Fibroblast of skin of left quadriceps (primary cell): ENCODE measurements around the gene NANOS3.

Experiments used
- DNase-seq, 2 experiments: peaks; one replicate each; pipeline ENCODE4 v3.0.0-alpha.2; 2013; ENCODE audit warnings: low read depth in 2 of 2

The NANOS3 gene

DNA sequence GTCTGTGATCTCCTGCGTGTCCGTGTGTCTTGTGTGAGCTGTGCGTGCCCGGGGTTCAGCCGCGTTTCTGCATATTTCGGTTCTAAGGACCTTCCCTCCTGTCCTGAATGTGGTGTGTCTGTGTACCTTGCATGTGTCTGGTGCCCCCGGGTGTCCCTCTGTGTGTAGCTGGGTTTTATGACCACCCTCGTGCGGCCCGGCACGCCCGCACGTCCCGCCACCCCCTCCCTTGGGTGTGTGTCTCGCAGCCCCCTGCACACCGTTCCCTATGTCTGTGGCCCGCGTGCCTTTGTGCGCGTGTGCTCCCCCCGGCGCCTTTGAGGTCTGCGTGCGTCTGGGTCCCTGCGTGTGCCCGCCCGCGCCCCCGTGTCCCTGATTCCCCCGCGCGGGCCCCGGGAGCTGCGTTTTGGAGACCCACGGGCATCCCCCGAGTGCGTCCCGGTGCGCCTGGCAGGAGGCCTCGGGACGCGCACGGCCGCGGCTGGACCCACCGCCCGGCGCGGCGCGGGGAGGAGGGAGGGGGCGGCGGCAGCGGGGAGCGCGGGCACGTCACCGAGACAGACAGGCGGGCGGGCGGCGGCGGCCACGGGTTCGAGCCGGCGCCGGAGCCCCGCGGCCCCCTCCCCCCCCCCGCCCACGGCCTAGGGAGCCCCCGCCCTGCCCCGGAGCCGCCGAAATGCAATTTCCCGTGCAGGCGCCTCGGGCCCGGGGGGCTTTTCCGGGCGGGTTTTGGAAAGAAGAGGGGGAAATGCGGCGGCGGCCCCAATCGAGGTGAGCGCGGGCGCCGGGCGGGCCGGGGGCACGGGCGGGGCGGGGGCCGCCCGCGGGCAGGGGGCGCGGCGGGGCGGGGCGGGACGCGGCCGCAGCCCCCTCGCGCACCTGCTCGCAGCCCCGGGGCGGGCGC is 12.0 kb upstream of the NANOS3 start:
- no peak for DNase-seq

DNA sequence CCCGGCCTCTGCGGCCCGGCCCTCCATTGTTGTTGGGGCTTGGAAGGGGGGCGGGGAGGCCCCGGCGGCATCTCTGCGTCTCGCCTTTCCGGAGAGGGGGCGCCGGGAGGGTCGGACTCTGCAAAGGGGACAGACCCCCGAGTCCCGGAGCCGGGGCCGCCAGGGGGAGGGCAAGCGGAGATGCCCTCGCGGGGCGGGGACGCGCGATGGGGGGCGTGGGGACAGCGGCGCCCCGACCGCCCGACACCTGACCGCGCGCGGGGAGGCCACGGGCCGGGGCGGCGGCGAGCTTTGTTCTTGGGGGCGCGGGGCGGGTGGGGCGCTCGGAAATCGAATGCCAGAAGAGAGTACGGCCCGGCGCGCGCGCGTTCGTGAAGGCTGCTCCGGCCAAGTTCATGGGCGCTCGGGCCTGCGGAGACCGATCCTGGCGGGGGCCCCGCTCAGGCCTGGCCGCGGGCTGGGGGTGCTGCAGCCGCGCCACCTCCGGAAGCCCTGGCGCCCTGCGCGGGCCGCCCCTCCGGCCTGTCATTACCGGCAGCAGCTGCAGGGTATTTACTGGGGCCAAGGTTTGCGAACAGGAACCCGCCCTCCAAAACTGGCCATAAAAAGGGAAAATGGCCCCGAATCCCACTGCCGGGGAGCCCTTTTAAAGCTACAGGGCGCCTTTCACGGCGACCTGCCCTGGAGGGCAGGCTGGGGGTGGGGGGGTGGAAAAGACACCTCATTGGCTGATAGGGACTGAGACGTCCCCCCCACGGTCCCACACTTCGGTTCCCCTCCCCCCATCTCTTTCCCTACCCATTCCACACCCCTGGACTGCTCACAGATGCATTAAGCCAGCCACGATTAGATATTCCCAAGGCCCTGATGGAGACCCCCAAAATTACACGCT is 11.1 kb upstream of the NANOS3 start:
- DNase-seq: no peak

DNA sequence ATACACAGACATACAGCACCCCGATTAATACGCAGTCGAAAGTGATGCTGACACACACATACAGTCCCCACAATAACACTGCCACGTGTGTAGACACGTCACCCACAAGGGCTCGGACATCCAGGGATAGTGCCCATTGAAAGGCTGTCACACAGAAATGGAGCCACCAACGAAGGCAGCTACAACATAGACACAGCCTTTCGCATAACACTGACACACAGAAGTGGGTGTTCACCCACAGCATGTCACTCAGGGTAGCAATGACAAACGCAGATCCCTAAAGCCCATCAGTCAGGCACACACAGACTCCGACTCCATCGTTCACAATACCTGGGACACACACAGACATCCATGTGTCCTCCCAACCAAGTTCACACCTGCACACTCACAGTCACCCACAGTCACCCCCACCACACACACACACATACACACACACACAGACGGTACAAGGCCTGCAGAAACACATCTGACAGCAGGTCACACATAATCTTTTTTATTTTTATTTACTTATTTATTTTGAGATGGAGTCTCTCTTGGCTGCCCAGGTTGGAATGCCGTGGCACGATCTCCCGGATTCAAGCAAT is 10.4 kb upstream of the NANOS3 start:
- no peak for DNase-seq

DNA sequence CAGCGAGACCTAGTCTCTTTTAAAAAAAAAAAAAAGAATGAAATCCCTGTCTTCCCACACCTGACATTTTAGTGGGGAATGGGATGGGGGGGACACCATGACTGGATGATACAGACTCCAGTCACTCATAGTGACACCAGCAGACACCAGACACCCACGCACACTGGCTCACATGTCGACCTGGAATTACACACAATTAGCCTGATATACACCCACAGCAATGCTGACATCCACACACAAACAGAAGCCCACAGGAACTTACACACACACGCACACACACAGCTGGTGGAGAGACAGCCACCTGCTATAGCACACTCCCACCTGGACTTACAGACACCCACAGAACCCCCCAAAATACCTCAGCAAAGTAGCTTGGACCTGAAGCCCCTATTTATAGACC is 8.3 kb upstream of the NANOS3 start:
- no peak for DNase-seq

DNA sequence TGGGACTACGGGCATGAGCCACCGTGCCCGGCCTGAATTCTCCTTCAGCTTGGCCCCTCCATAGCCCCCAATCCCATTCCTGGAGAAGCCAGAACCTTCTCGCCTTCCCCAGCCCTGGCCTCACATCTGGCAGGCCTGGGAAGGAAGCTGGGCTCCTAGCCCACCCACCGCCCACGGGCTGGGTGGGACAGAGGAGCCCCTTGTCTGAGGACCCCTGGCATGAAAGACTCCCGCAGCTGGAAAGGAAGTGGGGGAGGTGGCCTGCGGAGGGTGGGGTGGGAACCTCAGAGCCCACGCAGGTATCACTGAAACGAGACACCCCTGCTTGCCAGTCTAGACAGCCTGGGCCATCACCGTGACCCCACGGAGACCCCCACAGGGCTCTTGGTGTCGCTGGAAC is 7.7 kb upstream of the NANOS3 start:
- DNase-seq: no peak

DNA sequence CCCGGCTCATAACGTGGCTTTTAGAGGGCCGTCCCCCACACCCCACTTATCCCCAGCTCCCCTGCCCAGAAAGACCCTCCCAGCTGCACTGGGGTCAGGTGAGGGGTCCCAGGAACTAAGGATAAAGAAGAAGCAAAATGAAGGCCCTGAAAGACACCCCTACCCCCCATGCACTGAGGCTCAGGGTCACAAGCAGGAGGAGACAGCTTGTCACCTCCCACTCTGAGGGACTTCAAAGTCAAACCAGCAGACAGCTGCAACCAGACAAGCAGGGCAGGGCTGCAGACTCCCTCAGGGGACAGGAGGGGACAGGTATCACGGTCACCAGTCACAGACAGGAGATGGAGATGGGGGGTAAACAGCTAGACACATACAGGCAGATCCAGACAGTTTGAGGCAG is 6.1 kb upstream of the NANOS3 start:
- DNase-seq: no peak

DNA sequence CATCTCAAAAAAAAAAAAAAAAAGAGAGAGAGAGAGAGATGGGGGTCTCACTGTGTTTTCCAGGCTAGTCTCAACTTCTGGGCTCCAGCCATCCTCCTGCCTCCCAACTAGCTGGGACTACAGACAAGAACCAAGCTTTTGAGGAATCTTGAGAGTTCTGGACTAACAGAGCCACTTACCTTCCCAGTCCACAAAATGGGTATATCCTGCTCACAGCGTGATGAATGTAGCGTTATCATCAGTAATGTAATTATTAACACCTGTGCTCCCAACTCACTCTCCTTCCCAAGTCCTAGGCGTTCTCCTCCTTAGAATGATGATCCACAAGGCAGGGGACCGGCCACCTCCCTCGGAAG is 4.6 kb upstream of the NANOS3 start:
- DNase-seq: no peak

DNA sequence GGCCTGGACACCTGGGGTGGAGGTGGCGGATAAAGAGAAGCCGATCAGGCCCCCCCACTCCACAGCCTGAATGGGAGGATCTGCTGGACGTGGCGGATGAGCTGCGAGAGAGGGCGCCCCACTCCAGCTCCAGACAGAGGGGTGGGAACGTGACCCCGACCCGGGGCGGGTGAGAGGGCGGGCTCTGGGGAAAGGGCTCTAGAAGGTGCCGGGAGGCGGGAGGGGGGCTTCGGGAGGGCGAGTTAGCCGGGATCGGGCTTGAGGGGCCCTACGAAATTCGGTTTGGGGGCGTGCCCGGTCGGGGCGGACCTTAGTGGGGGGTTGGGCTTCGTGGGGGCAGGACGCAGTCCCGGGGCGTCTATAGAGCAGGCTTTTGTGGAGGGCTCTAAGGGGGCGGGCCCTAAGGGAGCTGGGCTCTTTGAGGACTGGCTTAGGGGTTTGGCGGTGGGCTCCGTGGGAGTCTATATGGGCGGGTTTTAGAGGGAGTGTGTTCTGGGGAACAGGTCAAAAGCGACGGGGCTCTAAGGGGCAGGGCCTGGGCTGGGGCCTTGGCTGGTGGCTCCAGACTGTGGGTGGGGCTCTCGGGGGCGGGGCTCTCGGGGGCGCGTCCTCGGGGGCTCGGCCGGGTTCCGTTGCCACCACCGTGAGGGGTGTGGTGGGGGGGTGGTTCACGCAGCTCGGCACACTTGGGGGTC is 4.1 kb upstream of the NANOS3 start:
- DNase-seq: no peak

DNA sequence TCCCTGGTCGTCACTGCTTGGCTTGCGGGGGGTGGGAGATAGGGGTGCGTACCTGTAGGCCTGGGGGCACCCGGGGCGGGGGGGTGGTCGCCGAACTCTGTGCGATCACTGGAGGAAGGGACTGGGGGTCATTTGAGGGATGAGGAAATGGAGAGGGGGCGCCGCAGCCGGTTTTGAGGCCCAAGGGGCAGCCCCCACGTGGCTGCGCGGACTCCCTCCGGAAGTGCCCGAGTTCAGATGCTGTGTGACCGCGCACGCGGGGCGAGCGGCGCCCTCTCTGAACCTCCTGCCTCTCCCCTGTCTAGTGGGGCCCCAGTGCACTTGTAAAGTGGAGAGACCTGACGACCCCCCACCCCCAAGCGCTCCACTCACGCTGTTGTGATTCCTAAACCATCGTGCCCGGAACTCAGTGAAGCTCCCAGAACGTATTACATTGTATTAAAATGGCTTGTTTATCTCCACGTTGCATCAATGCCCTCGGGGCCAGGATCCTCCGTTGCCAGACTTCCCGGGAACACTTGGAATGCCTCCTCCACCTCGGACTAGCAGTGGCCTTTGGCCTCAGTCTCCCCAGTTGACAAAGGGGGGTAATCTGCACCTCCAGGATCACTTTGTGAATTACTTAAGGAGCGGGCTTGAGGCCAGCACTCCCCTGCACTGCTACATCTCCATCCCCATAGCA is 3.0 kb upstream of the NANOS3 start:
- DNase-seq: no peak

DNA sequence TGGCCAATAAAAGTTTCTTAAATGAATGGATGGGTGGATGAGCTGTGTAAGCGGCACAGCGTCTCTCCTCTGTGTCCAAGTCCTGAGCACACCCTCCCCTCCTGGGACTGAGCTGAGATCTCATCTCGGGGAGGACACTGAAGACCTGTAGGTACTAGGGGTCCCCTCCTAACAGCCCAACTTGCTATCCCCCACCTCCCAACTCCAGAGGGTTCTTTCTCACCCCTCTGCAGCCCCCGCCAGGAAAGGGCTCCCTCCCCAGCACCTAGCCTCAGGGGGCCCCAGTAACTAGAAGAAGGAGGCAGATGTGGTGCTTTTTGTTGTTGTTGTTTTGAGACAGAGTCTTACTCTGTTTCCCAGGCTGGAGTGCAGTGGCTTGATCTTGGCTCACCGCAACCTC is 1.1 kb upstream of the NANOS3 start:
- no peak for DNase-seq

DNA sequence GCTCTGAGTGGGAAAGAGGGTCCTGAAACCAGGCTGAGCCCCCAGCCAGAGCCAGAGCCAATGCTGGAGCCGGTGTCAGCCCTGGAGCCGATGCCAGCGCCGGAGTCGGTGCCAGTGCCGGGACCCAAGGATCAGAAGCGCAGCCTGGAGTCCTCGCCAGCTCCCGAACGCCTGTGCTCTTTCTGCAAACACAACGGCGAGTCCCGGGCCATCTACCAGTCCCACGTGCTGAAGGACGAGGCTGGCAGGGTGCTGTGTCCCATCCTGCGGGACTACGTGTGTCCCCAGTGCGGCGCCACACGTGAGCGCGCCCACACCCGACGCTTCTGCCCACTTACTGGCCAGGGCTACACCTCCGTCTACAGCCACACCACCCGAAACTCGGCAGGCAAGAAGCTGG is 369 bp downstream of the NANOS3 start:
- DNase-seq: no peak

DNA sequence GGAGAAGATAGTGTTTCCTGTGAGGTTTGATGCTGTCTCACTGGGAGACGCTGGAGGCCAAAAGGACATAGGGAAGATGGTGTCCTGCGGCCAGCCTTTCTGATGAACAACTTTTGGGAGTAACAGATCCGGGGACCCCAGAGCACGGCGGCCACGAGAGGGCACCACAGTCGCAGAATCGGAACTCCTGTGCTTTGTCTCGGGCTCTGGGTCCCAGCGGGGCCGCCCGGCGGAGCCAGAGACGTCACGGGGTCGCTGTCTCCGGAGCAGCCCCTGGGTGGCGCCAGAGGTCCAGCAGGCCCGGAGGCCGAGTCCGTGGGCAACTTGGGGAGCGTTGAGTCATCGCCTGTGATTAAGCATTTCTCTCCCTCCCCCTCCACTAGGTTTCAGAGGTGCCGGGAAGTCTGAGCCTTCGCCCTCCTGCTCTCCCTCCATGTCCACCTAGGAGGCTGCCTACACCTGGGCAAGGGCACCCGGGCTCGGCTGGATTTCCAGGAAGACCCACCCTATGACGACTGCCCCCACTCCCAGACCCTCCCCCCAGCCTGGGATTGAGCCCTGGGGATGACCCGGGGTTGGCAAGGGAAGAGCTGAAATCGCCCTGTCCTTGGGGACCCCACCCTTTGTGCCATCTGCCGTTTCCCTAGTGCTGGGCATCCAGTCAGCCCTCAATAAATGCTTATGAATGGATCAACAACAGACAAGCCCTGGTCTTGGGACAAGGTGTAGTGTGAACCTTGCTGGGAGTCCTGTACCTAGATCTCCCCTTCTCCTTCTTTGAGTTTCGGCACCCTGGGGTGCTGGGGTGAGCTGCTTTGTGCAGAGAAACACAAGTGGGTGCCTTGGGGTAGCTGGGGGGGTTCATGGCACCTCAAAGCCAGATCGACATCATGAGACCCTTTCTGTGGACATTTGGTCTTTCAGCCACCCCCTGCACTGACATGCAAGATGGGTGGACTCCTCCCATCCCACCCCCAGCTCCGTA is 3.4 kb downstream of the NANOS3 start:
- DNase-seq: peak; percentile 87 to 90

DNA sequence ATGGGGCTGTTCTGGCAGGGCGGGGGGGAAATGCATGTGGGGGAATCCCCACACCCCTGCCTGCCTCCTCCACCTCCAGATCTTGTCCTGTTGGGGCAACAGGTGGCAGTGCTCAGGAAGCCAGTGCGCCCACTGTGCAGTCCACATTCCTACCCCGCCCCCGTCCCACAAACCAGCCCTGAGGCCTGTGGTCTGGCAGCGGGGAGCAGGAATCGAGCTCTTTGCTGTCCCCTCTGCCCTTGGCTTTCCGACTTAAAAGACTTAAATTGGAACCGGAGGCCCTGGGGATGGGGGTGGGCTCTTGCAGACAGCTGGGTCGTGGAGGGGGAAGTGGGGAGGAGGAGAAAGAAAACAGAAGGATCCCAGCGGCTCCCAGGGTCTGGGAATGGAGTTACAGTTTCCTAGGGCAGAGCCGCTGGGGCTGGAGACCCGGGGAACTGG is 4.3 kb downstream of the NANOS3 start:
- DNase-seq: no peak

DNA sequence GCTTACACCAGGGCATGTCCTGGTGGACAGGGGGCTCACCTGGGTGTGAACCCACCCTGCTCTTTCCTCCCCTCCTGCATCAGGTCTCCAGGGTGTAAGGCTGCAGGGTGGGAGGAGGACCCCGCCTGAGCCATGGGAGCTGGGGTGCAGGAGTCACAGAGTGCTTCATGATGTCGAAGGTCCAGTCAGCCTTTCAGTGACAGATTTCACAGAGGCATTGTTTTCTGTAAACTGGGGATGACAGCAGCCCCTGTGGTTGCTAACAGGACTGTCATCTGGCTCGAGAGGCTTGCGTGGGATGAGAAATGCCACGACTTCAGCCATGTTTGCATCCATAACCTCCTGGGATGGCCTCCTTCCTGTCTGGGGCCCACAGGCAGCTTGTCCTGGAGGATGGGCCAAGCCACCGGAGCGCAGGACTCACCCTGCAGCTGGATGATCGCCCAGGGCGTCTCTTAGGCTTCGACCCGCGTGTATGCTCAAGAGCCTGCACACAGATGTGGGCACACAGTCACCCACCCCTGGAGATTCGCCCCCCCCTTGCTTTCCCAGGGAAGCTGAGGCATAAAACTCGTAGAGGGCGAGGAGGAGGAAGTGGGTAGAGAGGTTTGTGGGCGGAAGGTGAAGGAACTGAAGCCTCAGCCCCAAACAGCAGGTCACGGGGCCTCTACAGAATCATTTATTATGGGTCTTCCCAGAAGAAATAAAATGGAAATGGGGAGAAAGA is 4.9 kb downstream of the NANOS3 start:
- no peak for DNase-seq

DNA sequence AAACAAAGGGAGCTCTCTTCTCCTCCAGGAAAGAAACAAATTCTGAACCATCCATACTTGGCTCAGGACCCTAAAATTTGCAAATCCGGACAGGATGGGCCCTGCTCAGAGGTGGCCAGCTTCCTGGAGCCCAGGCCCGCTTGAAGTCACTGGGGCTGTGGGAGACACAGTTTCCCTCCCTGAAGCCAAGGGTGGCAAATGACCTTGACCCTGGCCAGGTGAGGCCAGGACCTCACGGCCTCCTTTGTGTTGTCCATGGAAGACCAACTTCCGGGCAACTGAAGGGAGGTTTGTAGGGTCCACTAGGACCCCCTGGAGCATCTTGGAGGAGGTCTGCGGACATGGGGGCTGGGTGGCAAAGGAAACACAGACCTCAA is 5.5 kb downstream of the NANOS3 start:
- no peak for DNase-seq

DNA sequence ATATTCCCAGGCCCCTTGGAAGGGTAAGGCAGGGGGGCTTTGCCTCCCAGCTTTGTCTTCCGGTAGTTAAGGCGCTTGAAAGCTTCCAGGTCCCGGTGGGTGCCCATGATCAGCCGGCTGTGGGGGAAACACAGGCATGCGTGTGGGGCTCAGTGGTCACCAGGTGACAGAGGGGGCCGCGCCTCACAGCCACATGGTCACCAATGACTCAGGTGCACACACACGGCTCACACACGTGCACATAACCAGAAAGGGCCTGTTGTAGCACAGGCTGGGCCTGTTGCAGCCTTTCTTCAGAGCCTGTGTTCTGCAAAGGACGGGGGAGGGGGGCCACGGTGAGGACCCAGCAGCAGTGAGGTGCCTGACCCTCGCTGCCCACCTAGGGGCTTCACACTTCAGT is 5.9 kb downstream of the NANOS3 start:
- no peak for DNase-seq

DNA sequence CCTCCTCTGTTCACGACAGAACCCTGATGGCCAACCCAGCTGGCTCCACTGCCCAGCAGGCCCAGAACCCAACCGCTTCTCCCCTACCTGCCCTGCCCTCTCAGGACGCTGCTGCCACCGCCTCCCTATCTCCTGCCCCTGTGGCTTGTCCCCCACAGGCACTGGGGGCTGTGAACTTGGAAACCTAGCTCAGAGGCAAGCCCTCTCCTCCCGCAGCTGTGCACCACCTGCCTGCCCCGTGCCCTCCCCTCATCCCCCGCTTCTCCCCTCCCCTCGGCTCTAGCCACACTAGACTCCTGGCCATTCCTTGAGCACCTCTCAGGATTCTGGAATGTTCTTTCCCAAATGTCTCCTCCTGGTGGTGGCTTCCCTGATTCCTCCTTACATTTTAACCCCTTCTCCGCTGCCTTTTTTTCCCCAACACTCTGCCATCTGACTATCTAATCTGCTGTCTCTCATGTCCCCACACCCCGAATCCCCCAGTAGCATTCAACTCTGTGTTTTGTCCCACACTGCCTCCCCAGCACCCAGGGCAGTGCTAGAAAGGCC is 6.7 kb downstream of the NANOS3 start:
- DNase-seq: no peak

DNA sequence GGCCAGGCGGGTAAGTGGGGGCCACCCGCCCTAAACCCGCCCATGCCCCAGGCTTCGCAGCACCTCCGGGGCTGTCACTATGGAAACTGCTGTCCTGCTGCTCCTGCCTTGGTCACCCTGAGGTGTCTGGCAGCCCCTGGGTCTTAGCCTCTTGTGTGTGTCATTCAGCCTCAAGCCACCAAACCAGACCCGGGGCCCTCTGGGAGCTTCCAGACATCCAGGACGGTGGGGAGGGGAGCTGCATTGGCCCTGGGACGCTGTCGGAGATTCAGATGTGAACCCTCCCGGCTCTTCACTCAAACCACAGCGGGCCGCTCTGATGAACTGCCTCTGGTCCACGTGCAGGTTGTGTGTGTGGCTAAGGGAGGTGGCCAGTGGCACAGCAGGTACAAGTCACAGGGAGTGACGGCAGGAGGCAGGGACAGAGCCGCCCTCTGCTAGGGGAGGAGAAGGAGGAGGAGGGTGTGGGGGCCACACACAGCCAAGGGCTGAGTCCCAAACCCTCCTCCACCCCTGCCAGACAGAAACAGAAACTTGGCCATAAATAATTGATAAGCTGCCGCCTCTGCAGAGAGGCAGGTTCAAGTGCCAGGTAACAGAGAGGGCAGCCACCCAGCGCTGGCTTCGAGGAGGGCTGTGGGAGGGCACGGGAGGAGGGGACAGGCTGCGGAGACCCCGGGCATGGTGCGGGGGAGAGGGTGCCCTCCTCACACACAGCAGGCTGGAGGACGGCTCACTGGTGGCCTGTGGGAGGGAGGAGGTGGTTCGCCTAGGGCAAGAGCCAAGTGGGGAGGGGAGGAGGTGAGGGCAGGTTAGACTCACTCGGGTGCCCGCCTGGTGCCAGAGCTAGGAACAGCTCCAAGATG is 8.0 kb downstream of the NANOS3 start:
- no peak for DNase-seq
